Renal cortex interstitium (tissue), 11 donors: ENCODE results near the gene NHEJ1. TPM values are rescaled to one million over a fixed set of nuclear protein-coding genes. Genes with fewer than 3 reads are reported as not detected.

Experiments
- DNase-seq, 11 donors: peaks; one replicate each; pipeline ENCODE4 v3.0.0-alpha.2; 2013; ENCODE audit warnings: low read depth in 9 of 11, low spot score in 4 of 11; ENCODE audit errors: extremely low read depth in 1 of 11
- polyA plus RNA-seq, 3 donors: library from polyadenylated mRNA; unstranded; fragments of 120-200 nt; gene quantifications; one replicate each; pipeline ENCODE4 v1.2.1, GENCODE V29; 2013; ENCODE audit not compliant: insufficient read length in 3 of 3

NHEJ1 gene
- polyA plus RNA-seq, 3 donors = 16.7 to 21.4 (median 17.0) TPM

DNA sequence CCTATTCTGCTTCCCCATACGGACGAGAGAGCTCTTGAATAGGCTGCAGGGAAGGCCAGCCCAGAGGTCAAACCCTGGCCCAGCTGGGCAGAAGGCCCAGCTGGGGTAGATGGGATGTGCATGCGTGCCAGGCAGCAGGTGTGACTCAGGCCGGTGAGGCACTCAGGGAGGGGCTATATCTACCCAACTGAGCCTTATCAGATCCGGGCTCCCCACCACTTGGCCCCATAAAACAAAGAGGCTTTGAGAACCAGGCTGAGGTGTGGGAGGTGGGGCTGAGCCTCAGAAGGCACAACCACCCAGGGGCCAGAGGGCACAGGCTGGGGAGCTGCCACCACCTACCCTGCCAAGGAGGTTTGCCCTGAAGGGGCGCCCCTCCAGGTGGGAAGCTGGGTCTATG lies 111.3 kb downstream of the NHEJ1 start:
- DNase-seq = no peak

DNA sequence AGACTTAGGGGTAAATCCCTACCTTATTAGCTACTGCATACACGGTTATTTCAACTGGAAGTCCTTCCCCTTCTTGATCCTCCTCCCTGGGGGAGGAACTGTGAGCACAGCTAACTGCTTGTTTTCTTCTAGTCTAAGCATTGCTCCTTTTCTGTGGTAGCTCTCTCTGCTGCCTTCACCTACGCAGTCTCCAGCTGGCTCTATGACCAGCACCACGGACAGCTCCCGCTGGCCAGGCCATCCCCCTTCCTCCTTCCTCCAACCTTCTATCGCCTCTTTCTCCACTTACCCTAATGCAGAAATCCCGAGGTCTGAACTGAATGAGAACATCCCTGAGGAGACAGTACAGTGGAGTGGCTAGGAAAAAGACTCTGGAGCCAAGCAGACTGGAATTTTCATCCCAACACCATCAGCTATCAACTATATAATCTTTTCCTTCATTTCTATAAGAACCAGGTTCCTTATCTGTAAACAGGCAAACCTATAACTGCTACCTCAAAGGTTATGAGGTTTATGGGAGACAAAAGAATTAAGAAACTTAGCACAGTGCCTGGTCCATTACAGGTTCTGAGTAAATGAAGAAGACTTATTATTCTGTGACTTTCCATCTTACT lies 114.6 kb downstream of the NHEJ1 start:
- peak in 9 of 11 donors; percentile 33 to 66 (median 56) for DNase-seq

DNA sequence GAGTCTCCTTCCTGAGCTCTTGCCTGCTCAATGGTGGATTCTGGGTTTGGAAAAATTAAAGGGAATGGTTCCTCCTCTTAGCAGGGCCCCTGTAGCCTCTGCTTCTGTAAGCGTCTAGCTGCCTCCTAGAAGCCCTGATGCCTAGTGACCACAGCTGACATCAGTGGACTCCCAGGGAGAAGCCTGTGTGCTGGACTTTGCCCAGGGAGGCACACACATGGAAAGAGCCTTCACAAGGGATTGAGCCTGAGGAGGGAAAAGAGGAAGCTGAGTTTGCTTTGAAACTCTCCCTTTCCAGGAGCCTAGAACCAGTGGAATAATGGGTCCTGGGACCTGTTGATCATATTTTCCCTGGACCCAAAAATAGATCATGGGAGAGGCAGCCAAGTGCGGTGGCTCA lies 117.9 kb downstream of the NHEJ1 start:
- no peak for DNase-seq

DNA sequence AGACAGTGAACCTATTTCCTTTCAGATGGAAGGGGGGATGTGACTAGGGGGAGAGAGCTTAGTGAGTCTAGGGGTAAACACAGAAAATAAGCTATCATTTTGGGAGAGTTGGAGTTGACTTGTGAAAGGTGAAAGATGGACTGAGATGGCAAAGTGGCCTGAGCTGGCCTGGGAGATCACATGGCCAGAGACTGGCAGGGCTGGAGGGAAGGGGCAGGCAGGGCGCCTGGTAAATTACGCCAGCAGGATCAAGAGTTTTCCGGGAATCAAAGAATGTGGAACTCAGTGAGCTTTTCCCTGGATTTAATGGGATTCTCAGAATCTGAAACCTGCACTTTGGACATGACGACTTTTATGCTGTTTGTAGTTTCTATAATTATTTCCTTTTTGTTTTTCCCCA lies 118.5 kb downstream of the NHEJ1 start:
- DNase-seq = no peak

DNA sequence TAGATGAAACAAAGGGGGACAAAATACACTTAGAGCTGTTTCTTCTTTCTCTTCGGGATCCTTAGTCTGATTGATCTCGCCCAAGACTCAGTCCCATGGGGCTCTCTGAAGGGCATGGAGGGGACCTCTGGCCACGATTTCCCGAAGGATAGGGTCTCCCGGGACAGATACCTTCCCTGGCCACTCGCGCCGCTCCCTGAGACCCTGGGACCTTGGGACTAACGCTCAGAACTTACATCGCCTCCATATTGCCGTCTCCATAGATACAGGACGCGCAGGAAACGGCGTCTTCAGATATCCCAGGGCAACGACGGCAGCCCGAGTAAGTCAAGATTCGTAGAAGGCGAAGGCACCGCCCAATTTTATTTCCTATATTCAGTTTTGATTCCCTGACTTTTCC lies 119.4 kb downstream of the NHEJ1 start, which contains the start of gene CFAP65:
Gene CFAP65, minus strand, starts transcription at position 265 of the 400 bp plus-strand sequence. CDS start 2,468 bp downstream, outside the sequence.
- DNase-seq = no peak

DNA sequence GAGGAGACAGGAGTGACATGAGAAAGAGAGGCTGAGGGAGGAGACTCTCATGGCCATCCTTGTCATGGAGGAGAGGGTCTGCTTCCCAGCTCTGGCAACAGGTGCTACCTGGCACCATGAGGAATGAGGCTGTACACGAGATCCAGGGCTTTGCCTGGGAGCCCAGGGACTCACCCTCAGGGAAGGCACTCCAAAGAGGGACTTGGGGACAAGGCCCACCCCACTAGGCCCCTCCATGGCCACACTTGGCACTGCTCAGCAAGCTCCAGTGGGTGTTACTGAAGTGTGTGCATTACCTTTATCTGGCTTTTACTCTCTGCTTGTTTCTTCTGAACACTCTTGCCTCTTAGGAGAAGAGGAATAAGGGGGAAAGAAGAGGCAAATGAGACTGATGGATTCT lies 122.0 kb downstream of the NHEJ1 start:
- no peak for DNase-seq

DNA sequence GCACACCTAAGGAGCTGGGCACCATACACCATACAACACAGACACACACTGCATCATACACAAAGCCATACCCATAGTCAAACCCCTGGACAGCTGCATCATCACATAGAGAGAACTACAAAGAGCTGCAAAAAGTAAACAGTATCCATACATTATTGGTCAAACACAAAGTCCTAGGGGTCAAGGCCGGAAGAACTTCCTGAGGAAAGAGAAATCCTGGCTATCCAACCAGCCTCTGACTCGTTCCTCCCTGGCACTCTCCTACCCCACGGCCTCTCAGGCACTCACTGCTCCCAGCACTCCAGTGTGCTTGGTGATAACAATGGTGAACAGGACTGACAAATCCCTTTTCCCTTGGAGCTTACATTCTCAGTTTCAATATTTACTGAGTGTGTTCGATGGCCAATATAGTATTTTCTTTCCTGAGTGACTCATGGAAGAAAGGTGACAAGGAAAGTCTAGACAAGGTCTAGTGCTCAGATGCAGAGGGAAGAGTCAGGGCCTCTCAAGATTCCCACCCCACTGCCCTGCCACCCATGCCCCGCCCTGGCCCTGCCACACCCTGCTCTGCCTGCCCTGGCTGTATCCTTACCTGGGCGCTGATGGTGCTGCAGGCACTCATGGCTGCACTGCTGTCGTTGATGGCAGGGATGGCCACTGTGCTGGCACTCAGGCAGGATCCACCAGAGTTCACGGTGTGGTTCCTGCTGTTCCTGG lies 122.7 kb downstream of the NHEJ1 start:
- no peak for DNase-seq

DNA sequence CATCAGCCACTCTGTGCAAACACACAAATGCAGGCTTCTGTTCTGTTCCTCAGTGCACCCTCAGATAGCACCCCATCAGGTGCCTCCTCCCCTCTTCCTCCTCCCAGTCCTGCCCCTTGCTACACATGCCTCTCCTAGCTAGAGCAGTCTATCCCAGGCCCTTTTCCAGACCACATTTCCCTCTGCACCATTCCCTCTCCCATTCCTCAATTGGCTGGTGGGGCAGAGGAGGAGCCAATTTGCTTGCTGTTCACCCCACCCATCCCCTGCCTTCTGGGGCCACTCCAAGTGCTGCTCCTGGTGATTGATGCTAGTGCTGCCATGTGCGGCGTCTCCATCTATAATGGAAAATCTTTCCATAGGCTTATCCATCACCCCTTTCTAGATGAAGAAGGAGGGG lies 124.7 kb downstream of the NHEJ1 start:
- DNase-seq = no peak

DNA sequence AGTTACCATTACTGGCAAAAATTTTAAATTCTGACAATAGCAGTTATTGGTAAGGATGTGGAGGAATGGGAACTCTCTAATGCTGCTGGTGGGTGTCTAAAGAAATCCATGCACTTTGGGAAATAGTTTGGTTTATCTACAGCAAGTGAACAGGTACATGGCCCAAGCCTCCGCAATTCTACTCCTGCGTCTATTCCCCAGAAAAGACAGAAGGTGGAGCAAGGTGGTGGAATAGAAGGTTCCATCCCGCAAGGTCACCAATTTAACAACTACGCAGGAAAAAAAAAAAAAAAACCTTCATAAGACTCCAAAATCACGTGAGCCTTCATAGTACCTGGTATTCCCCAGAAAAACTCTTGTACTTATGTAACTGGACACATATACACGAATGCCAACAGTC lies 125.8 kb downstream of the NHEJ1 start:
- DNase-seq = no peak

DNA sequence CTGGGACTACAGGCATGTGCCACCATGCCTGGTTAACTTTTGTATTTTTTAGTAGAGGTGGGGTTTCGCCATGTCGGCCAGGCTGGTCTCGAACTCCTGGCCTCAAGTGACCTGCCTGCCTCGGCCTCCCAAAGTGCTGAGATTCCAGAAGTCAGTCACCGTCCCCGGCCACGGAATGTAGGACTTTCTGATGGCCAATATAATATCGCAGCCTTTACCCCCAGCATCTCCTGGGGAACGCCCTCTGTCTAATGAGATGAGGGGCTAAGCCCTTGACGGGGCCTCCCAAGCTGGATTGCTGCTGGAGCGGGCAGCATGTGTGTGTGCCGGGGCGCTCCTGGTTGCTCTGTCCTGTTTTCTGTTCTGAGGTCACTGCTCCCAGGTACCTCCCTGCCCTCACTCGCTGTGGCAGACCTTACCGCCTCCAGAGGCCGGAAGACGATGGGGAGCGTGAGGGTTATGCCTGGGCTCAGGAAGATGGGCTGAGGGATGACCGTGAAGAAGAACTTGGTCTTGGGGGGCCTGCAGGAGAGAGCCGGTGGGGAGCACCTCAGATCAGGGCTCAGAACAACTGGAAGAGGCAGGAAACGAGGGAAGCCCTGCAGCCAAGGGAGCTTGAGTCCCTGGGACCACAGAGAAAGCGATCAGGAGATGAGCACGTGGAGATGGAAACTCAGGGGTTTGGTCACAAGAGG lies 128.4 kb downstream of the NHEJ1 start:
- DNase-seq = no peak

DNA sequence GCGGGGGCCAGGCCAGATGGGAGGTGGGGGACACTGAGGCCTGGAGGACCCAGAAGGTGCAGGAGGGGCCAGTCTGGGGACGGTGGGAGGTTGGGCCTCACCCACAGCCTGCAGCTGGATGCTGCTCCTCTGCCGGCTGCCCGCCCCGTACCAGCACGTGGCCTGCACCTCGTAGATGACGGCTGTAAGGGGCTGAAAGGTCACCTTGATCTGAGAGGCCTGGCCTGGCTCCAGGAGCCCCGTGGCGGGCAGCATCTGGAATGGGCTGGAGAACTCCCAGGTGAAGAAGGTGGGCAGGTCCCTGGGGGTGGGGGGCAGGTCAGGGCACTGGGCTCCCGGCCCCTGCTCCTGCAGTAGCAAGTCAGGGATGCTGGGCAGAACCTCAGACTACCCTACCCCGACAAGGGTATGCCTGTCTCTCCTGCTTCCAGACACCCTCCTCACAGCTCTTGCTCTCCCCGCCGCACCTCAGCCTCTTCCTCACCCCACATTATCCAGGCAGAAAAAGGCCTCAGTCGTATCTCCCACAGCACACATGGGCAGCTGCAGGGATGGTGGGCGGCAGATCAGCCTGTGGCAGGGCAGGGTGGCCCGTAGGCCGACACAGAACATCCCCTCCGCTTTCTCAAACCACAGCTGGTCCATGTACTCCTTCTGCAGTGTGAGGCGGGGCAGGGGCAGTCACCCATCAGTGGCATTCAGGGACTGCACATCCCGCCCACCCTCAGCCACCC lies 129.4 kb downstream of the NHEJ1 start:
- DNase-seq = no peak

DNA sequence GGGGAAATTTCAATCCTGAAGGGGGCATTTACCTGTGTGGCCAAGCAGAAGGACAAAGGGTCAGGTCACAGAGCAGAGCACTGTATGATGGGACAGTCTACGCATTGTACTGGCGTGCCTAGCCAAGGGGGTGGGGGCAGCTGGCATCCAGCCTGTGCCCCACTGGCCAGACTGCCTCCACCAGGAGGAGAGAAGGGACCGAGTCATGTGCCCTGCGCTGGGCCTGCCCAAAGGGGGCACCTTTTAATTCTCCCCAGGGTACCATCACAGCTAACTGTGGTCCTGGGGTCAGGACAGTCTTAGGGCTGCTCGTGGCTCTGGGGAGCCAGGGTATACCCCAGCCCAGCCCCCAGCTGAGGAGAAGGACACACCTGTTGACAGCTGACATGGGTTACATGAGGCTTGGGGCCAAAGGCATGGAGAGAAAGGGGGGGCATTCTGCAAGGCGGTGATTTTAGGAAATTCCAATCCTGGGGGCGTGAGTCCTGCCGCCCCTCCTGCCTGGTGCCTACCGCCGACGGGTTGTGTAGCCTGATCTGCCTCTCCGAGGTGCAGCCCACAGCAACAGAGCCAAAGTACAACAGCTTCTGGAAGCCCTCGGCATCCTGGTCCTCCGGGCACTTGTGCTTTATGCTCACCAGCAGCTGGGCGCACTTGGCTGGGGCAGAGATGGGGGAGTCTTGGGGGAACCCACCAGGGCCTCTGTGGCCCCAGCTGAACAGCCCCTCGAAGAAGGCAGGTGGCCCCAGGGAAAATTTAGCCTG lies 130.3 kb downstream of the NHEJ1 start:
- no peak for DNase-seq

DNA sequence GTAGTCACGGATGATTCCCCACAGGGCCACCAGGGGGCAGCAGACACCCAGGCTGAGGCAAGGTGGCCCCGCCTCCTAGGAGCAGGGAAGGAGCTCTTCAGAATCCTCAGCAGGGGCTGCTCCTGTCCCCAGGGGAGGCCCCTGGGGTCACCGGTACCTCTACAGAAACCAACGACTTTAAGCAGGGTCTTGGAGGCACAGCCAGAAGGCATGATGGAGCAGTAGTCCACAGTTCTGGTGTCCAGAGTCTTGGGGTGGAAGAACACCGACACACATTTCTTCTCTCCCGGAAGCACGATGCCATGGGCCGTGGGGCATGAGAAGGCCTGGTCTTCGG lies 130.8 kb downstream of the NHEJ1 start:
- DNase-seq = peak; percentile 30 to 72 (median 57)

DNA sequence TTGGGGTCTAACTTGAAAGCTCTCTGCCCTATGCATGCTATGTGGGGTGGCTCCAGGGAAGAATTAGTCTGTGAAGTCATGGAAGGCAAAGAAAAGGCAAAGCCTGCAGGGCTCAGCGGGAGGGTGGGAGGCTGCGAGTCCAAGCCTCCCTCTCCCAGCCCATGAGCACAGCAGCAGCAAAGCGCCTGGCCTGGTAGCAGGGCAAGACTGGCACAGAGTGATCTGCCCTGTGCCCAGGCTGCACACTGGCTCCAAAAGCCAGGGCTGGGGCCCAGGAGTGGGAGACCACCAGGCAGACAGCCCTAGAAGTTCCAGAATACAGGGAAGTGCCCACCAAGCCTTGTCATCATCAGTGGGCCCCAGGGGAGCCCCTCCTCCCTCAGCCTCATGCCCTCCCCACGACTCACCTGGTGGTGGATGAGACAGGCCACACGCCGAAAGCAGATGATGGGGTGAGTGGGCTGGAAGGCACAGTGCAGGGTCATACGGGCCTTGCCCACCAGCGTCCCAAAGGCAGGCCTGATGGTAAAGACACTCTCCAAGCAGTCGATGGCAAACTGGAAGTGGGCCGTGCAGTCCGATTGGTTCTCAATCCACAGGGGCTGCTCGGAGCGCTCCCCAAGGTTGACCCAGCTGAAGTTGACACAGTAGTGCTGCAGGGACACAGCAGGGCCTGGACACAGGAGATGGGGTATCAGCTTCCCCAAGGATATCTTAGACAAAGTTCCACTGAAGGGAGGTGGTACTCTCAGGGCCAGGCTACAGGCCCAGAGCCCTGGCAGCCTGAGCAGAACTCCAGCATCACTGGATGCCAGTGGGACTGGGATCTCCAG lies 131.4 kb downstream of the NHEJ1 start:
- no peak for DNase-seq

DNA sequence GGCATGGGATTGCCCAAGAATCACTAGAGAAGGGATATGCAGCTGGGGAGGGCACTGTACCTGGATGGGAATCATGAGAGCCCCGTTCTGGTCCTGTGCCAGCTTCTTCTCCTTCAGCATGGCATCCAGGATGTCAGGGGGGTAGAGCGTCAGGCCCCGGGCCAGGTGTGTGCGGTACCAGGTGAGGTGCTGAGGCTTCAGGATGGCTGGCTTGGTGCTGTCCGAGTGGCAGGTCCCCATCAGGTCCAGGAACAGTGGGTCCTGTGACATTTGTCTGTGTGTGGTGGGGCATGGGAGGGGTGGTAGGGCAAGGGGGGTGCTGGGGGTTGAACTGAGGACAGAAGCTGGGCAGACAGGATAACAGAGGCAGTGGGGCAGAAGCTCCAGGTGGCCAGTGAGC lies 132.5 kb downstream of the NHEJ1 start:
- no peak for DNase-seq

DNA sequence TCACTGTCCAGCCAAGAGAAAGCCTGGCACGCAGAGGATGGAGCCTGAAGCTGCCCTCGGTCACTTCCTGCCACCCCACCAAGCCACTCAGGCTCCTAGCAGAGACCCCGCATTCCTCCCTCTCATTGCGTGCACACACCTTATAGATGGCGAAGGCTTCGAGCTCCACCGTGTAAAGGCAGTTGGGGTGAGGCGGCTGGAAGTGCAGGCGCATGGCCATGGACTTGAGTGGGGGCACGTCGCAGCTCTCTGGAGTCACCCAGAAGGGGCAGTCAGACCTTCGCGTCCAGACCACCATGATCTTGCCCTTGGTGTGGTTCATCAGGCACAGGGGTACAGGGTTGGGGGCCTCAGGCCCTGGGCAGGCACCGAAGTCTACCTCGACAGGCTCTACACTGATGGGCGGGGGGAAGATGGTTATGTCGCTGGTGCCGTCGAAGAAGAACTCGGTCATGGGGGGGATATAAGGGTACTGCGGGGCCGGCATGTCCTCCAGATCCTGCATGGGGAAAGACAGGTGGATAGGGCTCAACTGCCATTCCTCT lies 133.0 kb downstream of the NHEJ1 start:
- no peak for DNase-seq

DNA sequence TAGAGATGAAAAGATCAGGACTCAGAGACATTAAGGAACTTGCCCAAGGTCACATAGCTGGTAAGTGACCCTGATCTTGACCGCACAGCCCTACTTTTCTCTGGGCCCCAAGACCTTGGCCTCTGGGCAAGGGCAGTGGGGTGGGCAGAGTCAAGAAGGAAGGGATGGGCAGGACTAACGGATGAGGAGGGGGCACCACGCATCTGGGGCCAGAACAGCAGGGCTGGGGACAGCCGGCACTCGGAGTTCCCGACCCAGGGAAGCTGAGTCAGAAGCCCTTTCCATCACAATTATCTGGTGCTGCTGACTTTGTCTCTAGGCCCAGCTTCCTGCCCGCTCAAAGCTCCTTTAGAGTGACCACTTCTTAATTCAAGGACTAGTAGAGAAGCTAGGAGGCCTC lies 133.7 kb downstream of the NHEJ1 start:
- no peak for DNase-seq
